Measurements from ENCODE around the gene TNNT3. TPM values are rescaled to one million over a fixed set of nuclear protein-coding genes. Genes with fewer than 3 reads are reported as not detected.

TNNT3 gene
- total RNA-seq, 1 experiment from 2014 or later: not detected

DNA sequence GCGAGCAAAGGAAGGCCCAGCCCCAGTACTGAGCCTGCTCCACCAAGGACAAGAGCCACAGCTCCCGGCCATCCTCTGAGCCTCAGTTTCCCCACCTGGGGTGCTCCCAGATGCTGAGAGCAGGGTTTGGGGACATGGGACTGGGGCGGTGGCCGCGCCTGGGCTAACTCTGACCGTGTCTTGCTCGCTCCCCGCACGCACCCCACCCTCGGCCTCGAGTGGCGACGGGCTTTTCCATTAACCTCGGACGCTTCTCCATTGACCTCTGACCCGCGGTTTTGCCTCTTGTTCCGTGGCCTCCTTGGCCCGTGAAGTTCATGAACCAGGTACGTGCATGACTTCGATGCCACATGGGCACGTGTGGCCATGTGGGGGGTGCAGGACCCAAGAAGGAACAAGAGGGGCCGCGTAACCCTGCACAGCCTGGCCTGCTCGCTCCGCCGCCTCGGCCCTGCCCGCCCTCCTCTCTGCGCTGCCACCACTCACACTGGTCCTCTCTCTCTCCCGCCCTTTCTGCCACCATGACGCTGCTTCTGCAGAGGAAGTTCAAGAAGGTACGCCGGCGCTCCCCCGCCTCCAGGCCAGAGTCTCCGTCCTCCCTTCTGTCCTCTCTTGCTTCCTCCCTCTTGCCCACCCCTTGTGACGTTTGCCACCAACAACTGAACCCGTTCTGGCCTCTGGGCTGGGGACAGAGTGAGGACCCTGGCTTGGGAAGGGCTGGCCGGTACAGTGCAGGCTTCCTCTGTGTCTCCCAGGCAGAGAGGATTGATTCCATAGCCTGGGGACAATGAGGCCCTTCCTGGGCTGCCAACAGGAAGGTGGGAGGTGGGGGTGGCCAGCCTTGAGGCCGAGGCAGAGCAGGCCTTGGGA, 6.9 kb downstream of the TNNT3 start:
- no peak for DNase-seq
- TF ChIP-seq, protein P1, sequence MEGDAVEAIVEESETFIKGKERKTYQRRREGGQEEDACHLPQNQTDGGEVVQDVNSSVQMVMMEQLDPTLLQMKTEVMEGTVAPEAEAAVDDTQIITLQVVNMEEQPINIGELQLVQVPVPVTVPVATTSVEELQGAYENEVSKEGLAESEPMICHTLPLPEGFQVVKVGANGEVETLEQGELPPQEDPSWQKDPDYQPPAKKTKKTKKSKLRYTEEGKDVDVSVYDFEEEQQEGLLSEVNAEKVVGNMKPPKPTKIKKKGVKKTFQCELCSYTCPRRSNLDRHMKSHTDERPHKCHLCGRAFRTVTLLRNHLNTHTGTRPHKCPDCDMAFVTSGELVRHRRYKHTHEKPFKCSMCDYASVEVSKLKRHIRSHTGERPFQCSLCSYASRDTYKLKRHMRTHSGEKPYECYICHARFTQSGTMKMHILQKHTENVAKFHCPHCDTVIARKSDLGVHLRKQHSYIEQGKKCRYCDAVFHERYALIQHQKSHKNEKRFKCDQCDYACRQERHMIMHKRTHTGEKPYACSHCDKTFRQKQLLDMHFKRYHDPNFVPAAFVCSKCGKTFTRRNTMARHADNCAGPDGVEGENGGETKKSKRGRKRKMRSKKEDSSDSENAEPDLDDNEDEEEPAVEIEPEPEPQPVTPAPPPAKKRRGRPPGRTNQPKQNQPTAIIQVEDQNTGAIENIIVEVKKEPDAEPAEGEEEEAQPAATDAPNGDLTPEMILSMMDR (IDR thresholded peaks at IDR 0.05; ENCODE audit: unreplicated experiment): no peak
- peaks cover 76% of the 10 kb centered on the region for H3K27me3 Mint-ChIP-seq (ENCODE audit: unreplicated experiment)
- no peak overlapping the region for H3K27ac Mint-ChIP-seq (ENCODE audit: unreplicated experiment)
- H3K9me3 Mint-ChIP-seq (ENCODE audit: low read depth, unreplicated experiment): no peaks in the 10 kb centered on the region
- peaks cover 8% of the 10 kb centered on the region for H3K4me1 Mint-ChIP-seq (ENCODE audit: low read depth, unreplicated experiment)
- H3K36me3 Mint-ChIP-seq (ENCODE audit: insufficient read depth, unreplicated experiment): no peaks in the 10 kb centered on the region
- intact Hi-C loops (cut with micrococcal nuclease; ENCODE audit: unreplicated experiment): no loop called here
- H3K4me3 Mint-ChIP-seq (ENCODE audit: low read depth, unreplicated experiment): no peak overlapping the region
- BruUV-seq (replicated peaks): no TSS peak
- CTCF ChIA-PET: no interaction called here

DNA sequence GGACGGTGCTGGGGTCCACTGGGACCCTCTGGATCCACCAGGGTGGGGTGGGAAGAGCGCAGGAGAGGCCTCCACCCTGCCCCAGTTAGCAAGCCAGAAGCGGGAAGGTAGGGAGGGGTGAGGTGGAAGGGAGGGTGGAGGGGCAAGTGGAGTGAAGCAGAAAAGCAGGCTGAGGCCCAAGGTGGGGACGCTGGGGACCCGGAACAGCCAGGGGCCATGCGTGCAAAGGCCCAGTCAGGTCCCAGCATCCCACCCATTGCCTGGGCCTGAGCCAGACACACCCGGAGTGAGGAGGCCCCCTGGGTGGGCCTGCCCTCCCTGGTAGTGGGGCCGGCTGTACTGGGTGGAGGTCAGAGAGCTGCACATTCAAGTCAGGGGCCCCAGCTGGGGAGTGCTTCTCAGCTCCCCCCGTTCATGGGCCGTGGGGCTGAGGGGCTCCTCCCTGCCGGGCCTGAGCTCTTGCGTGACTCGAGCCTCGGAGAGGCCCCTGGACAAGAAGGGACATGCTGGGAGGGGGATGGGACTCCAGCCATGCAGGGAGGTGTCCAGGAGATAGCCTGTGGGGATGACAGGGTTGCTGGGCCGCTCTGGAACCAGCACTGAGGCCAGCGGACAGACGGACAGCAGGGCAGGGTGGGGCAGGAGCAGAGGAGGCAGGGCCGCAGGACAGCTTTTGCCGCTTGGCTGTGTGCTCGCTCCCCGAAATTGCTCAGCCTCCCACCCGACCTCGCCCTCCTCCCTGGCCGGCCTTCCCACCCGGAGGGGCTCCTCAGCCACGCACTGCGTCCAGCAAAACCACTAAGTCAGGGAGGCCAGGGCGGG, 7.7 kb downstream of the TNNT3 start:
- Mint-ChIP-seq H3K27ac (ENCODE audit: unreplicated experiment) (no peak overlapping the region), H3K4me1 (ENCODE audit: low read depth, unreplicated experiment) (peaks cover 8% of the 10 kb centered on the region), H3K27me3 (ENCODE audit: unreplicated experiment) (peaks cover 77% of the 10 kb centered on the region), H3K4me3 (ENCODE audit: low read depth, unreplicated experiment) (no peak overlapping the region), H3K9me3 (ENCODE audit: low read depth, unreplicated experiment) (no peaks in the 10 kb centered on the region), H3K36me3 (ENCODE audit: insufficient read depth, unreplicated experiment) (no peaks in the 10 kb centered on the region)
- no TSS peak for BruUV-seq (replicated peaks)
- CTCF ChIA-PET: no interaction called here
- TF ChIP-seq, protein P1 (IDR thresholded peaks at IDR 0.05; ENCODE audit: unreplicated experiment): no peak
- intact Hi-C loops (cut with micrococcal nuclease; ENCODE audit: unreplicated experiment): no loop called here
- no peak for DNase-seq

DNA sequence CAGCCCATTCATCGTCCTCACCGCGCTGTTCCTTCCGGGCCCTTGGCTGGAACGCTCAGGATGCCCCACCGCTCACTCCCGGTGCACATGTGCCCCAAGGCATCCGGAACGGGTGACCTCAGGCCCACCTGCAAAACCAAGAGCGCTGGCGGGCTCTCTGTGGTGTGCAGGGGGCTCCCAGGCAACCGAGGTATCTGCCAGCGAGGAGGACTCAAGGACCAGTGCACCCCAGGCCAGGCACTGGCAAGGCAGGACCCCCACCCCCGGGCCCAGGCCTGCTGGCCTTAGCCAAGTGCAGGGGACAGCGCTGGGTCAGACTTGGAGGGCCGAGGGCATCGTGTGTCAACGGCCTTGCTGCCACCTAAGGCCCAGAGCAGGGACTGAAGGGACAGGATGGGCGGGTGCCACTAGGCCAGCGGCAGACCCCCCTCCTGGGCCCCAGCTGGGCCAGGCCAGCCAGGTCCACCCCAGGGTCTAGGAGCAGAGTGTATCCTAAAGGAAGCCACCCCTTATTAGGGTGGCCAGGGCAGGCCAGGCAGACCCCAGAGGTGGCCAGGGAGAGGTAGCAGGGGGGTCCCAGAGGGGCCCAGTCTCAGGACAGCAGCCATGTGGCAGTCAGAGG, 8.5 kb downstream of the TNNT3 start:
- intact Hi-C loops (cut with micrococcal nuclease; ENCODE audit: unreplicated experiment): no loop called here
- Mint-ChIP-seq H3K27ac (ENCODE audit: unreplicated experiment) (no peak overlapping the region), H3K27me3 (ENCODE audit: unreplicated experiment) (peaks cover 77% of the 10 kb centered on the region), H3K4me1 (ENCODE audit: low read depth, unreplicated experiment) (peaks cover 2% of the 10 kb centered on the region), H3K4me3 (ENCODE audit: low read depth, unreplicated experiment) (no peak overlapping the region), H3K36me3 (ENCODE audit: insufficient read depth, unreplicated experiment) (no peaks in the 10 kb centered on the region), H3K9me3 (ENCODE audit: low read depth, unreplicated experiment) (no peaks in the 10 kb centered on the region)
- TF ChIP-seq, protein P1 (IDR thresholded peaks at IDR 0.05; ENCODE audit: unreplicated experiment): no peak
- no peak for DNase-seq
- CTCF ChIA-PET: no interaction called here
- no TSS peak for BruUV-seq (replicated peaks)

DNA sequence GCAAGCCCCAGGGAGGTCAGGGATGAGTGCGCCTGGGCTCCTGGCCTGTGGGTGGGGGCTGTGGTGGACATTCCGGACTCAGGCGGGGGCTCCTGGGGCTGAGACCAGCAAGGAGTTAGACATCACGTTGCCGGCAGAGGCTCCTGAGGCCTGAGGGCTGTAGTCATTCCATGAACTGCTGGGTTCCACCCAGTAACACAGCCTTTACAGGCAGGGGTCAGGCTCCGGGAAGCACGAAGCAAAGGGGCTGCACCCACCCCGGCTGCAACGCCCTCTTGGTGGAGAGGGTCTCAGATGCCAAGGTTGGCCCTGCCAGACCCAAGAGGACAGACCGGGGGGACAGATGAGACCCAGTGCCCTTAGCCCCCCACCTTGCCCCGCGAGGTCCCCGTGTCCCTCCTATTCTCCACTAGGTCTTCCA, 9.0 kb downstream of the TNNT3 start:
- no peak overlapping the region for H3K27ac Mint-ChIP-seq (ENCODE audit: unreplicated experiment)
- intact Hi-C loops (cut with micrococcal nuclease; ENCODE audit: unreplicated experiment): no loop called here
- peaks cover 77% of the 10 kb centered on the region for H3K27me3 Mint-ChIP-seq (ENCODE audit: unreplicated experiment)
- H3K4me3 Mint-ChIP-seq (ENCODE audit: low read depth, unreplicated experiment): no peak overlapping the region
- BruUV-seq (replicated peaks): no TSS peak
- CTCF ChIA-PET: no interaction called here
- H3K4me1 Mint-ChIP-seq (ENCODE audit: low read depth, unreplicated experiment): no peaks in the 10 kb centered on the region
- no peaks in the 10 kb centered on the region for H3K9me3 Mint-ChIP-seq (ENCODE audit: low read depth, unreplicated experiment)
- DNase-seq: no peak
- no peaks in the 10 kb centered on the region for H3K36me3 Mint-ChIP-seq (ENCODE audit: insufficient read depth, unreplicated experiment)
- TF ChIP-seq, protein P1 (IDR thresholded peaks at IDR 0.05; ENCODE audit: unreplicated experiment): no peak
